Peyer's patch (tissue), 4 donors: Measurements from ENCODE around the gene NPAT.

Experiments
- POLR2A ChIP-seq, 2 donors: fragments of 450-650 bp; IDR thresholded peaks; one replicate each; pipeline ENCODE4 v1.5.1; 2017; ENCODE audit warnings: antibody characterized with exemption in 2 of 2, mild to moderate bottlenecking in 2 of 2, moderate library complexity in 2 of 2
- TF ChIP-seq, protein P1 (sequence below), 6 experiments: fragments of 450-650 bp in 4 of 6; fragments of 200-600 bp in 2 of 6; sonication (generic) in 1 of 6; IDR thresholded peaks; one replicate each; pipeline ENCODE4 v1.5.1; 2017 to 2019; ENCODE audit warnings: antibody characterized with exemption in 6 of 6, mild to moderate bottlenecking in 3 of 6, moderate library complexity in 1 of 6

DNA sequence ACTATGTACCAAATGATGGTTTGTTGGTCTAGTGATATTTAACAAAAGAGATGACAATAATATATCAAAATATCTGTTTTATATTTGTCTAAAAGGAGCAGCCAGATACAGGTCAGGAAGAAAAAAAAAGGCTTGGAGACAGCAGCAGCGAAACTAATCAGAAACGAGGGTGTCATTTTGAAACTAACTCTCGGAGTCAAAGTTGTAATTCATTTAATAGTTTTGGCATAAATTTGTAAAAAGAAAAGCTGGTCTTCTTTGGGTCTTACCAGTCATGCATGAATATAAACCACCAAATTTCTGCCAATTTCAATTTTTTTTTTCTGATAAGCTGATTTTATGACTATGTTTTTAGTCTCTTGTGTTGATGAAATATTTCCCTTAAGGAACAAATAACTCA is 25.5 kb downstream of the NPAT start:
- TF ChIP-seq POLR2A (IDR thresholded peaks at IDR 0.05), result no peak
- TF ChIP-seq, protein P1, sequence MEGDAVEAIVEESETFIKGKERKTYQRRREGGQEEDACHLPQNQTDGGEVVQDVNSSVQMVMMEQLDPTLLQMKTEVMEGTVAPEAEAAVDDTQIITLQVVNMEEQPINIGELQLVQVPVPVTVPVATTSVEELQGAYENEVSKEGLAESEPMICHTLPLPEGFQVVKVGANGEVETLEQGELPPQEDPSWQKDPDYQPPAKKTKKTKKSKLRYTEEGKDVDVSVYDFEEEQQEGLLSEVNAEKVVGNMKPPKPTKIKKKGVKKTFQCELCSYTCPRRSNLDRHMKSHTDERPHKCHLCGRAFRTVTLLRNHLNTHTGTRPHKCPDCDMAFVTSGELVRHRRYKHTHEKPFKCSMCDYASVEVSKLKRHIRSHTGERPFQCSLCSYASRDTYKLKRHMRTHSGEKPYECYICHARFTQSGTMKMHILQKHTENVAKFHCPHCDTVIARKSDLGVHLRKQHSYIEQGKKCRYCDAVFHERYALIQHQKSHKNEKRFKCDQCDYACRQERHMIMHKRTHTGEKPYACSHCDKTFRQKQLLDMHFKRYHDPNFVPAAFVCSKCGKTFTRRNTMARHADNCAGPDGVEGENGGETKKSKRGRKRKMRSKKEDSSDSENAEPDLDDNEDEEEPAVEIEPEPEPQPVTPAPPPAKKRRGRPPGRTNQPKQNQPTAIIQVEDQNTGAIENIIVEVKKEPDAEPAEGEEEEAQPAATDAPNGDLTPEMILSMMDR (IDR thresholded peaks at IDR 0.05), result no peak
